GM23338 (cell line): ENCODE measurements around the gene CD2. TPM values are rescaled to one million over a fixed set of nuclear protein-coding genes. Genes with fewer than 3 reads are reported as not detected.

Experiments
- ATAC-seq: fragments of 200-7000 bp; cut with Tn5 transposase; 3 replicates; pipeline ENCODE4 v1.9.1; 2020
- DNase-seq: peaks from one replicate; pipeline ENCODE4 v3.0.0-alpha.2; 2015; ENCODE audit warnings: low spot score
- H2AFZ ChIP-seq: fragments of 200-600 bp; sonication (generic); 2 replicates; pipeline ENCODE4 v1.8.0; 2016; ENCODE audit warnings: antibody characterized with exemption, mild to moderate bottlenecking, moderate library complexity
- H3F3A ChIP-seq: fragments of 200-600 bp; sonication (generic); replicated peaks from 2 replicates; pipeline ENCODE4 v1.8.0; 2017; ENCODE audit warnings: antibody characterized with exemption, mixed run types, low read depth
- H3K27ac ChIP-seq: fragments of 200-600 bp; sonication (generic); 2 replicates; pipeline ENCODE4 v1.6.1; 2016; ENCODE audit warnings: low read depth
- H3K27me3 ChIP-seq: fragments of 200-600 bp; sonication (generic); 2 replicates; pipeline ENCODE4 v1.8.0; 2016; ENCODE audit warnings: mild to moderate bottlenecking, mixed run types, moderate library complexity; ENCODE audit not compliant: insufficient read depth
- H3K36me3 ChIP-seq: fragments of 200-600 bp; sonication (generic); 2 replicates; pipeline ENCODE4 v1.8.0; 2016; ENCODE audit warnings: mild to moderate bottlenecking; ENCODE audit not compliant: insufficient read depth
- H3K4me1 ChIP-seq: fragments of 200-600 bp; sonication (generic); 2 replicates; pipeline ENCODE4 v1.8.0; 2016; ENCODE audit warnings: mild to moderate bottlenecking, moderate library complexity; ENCODE audit not compliant: insufficient read depth
- H3K4me2 ChIP-seq: fragments of 200-600 bp; sonication (generic); 2 replicates; pipeline ENCODE4 v1.7.1; 2017; ENCODE audit warnings: mixed run types
- H3K4me3 ChIP-seq: fragments of 200-600 bp; sonication (generic); 2 replicates; pipeline ENCODE4 v1.6.1; 2016; ENCODE audit warnings: mixed run types
- H3K79me2 ChIP-seq: fragments of 200-600 bp; sonication (generic); replicated peaks from 2 replicates; pipeline ENCODE4 v1.8.0; 2017; ENCODE audit warnings: mild to moderate bottlenecking; ENCODE audit not compliant: insufficient read depth
- H3K9me2 ChIP-seq: fragments of 200-600 bp; sonication (generic); 2 replicates; pipeline ENCODE4 v1.8.0; 2017; ENCODE audit not compliant: insufficient read depth
- H4K20me1 ChIP-seq: fragments of 200-600 bp; sonication (generic); replicated peaks from 2 replicates; pipeline ENCODE4 v1.8.0; 2017; ENCODE audit warnings: mild to moderate bottlenecking; ENCODE audit not compliant: insufficient read depth
- H3K27ac Mint-ChIP-seq: 2 replicates; pipeline ENCODE4 v1.8.0; 2020; ENCODE audit warnings: inconsistent platforms, mild to moderate bottlenecking, moderate library complexity, mixed read lengths
- H3K27me3 Mint-ChIP-seq: 3 replicates; pipeline ENCODE4 v1.8.0; 2022; ENCODE audit warnings: low read depth, mild to moderate bottlenecking, moderate library complexity, mixed read lengths, inconsistent platforms; ENCODE audit not compliant: insufficient read depth, poor library complexity
- H3K36me3 Mint-ChIP-seq: 3 replicates; pipeline ENCODE4 v1.8.0; 2021; ENCODE audit warnings: low read depth, mild to moderate bottlenecking, inconsistent platforms, moderate library complexity, mixed read lengths
- H3K4me1 Mint-ChIP-seq: 3 replicates; pipeline ENCODE4 v1.8.0; 2020; ENCODE audit warnings: mild to moderate bottlenecking, inconsistent platforms, mixed read lengths
- H3K4me3 Mint-ChIP-seq: 3 replicates; pipeline ENCODE4 v1.8.0; 2021; ENCODE audit warnings: moderate library complexity, mild to moderate bottlenecking, inconsistent platforms, mixed read lengths
- H3K9me3 Mint-ChIP-seq: 3 replicates; pipeline ENCODE4 v1.8.0; 2020; ENCODE audit warnings: moderate library complexity, mild to moderate bottlenecking, inconsistent platforms, mixed read lengths
- EZH2phosphoT487 ChIP-seq: fragments of 200-600 bp; sonication (generic); IDR thresholded peaks from one replicate; pipeline ENCODE4 v1.8.1; 2018; ENCODE audit warnings: antibody characterized with exemption; ENCODE audit not compliant: unreplicated experiment
- JUNB ChIP-seq: IDR thresholded peaks from one replicate; pipeline ENCODE4 v1.6.1; 2016; ENCODE audit warnings: antibody characterized with exemption; ENCODE audit not compliant: unreplicated experiment
- NANOG ChIP-seq: IDR thresholded peaks from 2 replicates; pipeline ENCODE4 v1.6.1; 2016; ENCODE audit warnings: antibody characterized with exemption, borderline replicate concordance
- ZNF114 ChIP-seq: fragments of 250-450 bp; sonication (Bioruptor Pico); IDR thresholded peaks from 2 replicates; pipeline ENCODE4 v1.5.0; 2020; ENCODE audit warnings: mild to moderate bottlenecking, moderate library complexity
- ZNF331 ChIP-seq: fragments of 250-450 bp; sonication (Bioruptor Pico); IDR thresholded peaks from 2 replicates; pipeline ENCODE4 v1.5.0; 2020; ENCODE audit warnings: low read depth, mild to moderate bottlenecking, moderate library complexity
- polyA plus RNA-seq: library from polyadenylated mRNA; unstranded; fragments of >200 nt; fragmentation: Nextera tagmentation; extraction: Ambion mirVana; gene quantifications from 2 replicates; pipeline ENCODE4 v1.2.1, GENCODE V29; 2016
- total RNA-seq: library from RNA; depleted of rRNA; stranded (reverse); fragments of >200 nt; shearing (Covaris generic); gene quantifications from 2 replicates; pipeline ENCODE4 v1.2.3, GENCODE V29; 2014
- TF ChIP-seq, protein P1 (sequence below): IDR thresholded peaks from 2 replicates; pipeline ENCODE4 v1.6.1; 2016; ENCODE audit warnings: antibody characterized with exemption
- TF ChIP-seq, protein P2 (sequence below), 2 experiments: fragments of 200-600 bp in 1 of 2; sonication (generic) in 1 of 2; conservative IDR thresholded peaks; 2 replicates each; pipeline versions ENCODE4 v1.5.1 to v1.6.1; 2016 to 2017; ENCODE audit warnings: antibody characterized with exemption in 2 of 2, low read depth in 2 of 2, mild to moderate bottlenecking in 2 of 2, moderate library complexity in 1 of 2

Gene CD2
- total and polyA plus RNA-seq, 2 experiments from 2014 or later, result not detected

DNA sequence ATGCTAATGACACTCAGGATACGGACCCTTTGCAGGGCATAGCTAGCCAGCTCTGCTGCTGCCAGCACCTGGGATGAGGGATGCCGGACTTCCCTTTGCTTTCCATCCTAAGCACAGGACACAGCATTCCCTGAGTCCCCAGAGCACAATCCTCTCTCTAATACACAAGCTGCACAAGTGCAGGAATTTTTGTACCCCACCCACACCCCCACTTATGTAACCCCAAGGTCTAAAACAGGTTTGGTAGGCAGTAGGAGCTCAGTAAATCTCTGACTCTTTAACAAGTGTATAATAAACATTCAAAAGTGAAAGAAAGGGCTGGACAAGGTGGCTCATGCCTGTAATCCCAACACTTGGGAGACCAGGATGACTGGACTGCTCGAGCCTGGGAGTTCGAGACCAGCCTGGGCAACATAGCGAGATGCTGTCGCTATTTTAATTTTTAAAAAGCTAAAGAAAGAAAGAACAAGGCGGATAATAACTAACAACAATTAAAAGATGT is 44.5 kb upstream of the CD2 start (continued):
- TF ChIP-seq JUNB (no peak), NANOG (no peak), ZNF331 (CRISPR knock-in tag) (no peak), ZNF114 (no peak)
- TF ChIP-seq, protein P1, sequence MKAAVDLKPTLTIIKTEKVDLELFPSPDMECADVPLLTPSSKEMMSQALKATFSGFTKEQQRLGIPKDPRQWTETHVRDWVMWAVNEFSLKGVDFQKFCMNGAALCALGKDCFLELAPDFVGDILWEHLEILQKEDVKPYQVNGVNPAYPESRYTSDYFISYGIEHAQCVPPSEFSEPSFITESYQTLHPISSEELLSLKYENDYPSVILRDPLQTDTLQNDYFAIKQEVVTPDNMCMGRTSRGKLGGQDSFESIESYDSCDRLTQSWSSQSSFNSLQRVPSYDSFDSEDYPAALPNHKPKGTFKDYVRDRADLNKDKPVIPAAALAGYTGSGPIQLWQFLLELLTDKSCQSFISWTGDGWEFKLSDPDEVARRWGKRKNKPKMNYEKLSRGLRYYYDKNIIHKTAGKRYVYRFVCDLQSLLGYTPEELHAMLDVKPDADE, result no peak

DNA sequence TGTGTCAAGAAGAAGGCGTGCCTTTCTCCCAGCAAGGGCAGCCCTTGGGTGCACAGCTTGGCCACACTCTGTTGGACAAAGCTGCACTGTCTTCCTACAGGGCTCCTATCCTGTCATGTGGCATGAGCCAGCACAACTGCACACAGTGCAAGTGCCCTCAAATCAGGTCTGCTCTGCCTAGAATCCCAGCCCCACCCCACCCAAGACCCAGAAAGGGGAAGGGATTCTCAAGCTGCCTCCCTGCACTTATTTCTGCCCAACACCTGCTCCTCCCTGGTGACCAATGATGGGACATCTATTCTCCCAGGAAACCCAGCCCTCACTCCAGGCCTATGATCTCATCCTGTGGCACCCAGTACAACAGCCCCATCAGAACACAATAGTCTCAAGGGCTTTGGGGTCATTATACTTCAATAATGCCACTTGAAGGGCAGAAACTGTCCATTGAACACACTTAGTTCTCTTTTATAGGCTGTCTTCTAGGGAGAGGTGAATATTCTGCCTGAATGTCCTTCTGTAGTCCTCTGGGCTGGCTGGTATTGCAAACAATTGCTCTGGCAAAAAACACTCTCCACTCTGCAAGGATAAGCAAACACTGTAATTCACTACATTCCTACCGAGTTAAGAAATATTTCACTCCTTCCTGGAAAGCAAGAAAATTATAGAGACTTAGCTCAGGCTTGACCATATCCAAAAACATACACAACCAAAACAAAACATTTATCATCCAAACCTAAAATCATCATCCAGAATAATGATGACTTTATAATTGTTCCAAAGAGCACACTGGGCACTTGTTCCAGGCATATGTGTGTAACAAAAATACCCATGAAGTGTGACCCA is 43.6 kb upstream of the CD2 start:
- no peak for DNase-seq
- H3K36me3 ChIP-seq, result 0 out of 2 replicates have a peak, but pooled peaks cover under 1% of the 10 kb centered on the region

DNA sequence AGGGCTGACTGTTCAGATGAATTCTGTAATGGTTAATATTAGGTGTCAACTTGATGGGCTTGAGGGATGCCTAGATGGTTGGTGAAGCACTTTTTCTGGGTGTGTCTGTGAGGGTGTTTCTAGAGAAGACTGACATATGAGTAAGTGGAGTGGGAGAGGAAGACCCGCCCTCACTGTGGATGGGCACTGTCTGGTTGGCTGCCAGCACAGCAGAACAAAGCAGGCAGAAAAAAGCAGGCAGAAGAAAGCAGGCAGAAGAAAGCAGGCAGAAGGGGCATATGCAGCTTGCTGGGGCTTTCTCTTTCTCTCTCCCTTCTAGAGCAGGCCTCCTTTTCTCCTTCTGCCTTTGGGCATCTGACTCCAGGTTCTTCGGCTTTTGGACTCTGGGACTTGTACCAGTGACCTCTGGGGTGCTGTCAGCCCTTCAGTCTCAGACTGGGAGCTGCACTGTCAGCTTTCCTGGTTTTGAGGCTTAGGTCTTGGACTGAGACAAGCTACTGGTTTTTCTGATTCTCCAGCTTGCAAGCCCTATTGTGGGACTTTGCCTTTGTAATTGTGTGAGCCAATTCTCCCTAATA is 42.9 kb upstream of the CD2 start:
- Mint-ChIP-seq H3K27ac (peak overlapping the region; percentile 42), H3K27me3 (peaks cover 6% of the 10 kb centered on the region), H3K36me3 (peaks cover 16% of the 10 kb centered on the region), H3K4me3 (no peak overlapping the region), H3K4me1 (peaks cover 41% of the 10 kb centered on the region), H3K9me3 (peaks cover 21% of the 10 kb centered on the region)
- Histone ChIP-seq H3K9me2 (peaks cover 7% of the 10 kb centered on the region; the same call in 1 of the 2 replicates), H3K27ac (no peak overlapping the region), H3K4me1 (peaks cover 28% of the 10 kb centered on the region), H3K27me3 (no peaks in the 10 kb centered on the region), H3K36me3 (0 out of 2 replicates have a peak, but pooled peaks cover 2% of the 10 kb centered on the region), H3K4me3 (no peak overlapping the region), H3K79me2 (no peaks in the 10 kb centered on the region), H3F3A (peaks cover 11% of the 10 kb centered on the region), H2AFZ (0 out of 2 replicates have a peak overlapping the region, but pooled peaks have one; percentile 83), H3K4me2 (peak overlapping the region; percentile 73; the same call in 1 of the 2 replicates), H4K20me1 (no peaks in the 10 kb centered on the region)
- peak; percentile 16 for DNase-seq
- ATAC-seq, result peak; percentile 85
- TF ChIP-seq, protein P1, result no peak
- TF ChIP-seq, protein P2, sequence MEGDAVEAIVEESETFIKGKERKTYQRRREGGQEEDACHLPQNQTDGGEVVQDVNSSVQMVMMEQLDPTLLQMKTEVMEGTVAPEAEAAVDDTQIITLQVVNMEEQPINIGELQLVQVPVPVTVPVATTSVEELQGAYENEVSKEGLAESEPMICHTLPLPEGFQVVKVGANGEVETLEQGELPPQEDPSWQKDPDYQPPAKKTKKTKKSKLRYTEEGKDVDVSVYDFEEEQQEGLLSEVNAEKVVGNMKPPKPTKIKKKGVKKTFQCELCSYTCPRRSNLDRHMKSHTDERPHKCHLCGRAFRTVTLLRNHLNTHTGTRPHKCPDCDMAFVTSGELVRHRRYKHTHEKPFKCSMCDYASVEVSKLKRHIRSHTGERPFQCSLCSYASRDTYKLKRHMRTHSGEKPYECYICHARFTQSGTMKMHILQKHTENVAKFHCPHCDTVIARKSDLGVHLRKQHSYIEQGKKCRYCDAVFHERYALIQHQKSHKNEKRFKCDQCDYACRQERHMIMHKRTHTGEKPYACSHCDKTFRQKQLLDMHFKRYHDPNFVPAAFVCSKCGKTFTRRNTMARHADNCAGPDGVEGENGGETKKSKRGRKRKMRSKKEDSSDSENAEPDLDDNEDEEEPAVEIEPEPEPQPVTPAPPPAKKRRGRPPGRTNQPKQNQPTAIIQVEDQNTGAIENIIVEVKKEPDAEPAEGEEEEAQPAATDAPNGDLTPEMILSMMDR (conservative IDR thresholded peaks at IDR 0.05; ENCODE audit: low read depth in 2 of 2), result no peak

More for the DNA sequence above, 43.6 kb upstream of the CD2 start:
- no peak for ATAC-seq
- Histone ChIP-seq H3F3A (peaks cover 11% of the 10 kb centered on the region), H2AFZ (no peak overlapping the region), H3K4me1 (peaks cover 28% of the 10 kb centered on the region), H3K4me3 (no peak overlapping the region), H3K27me3 (no peaks in the 10 kb centered on the region), H3K79me2 (no peaks in the 10 kb centered on the region), H4K20me1 (no peaks in the 10 kb centered on the region), H3K4me2 (no peak overlapping the region), H3K9me2 (peaks cover 7% of the 10 kb centered on the region; the same call in 1 of the 2 replicates), H3K27ac (no peak overlapping the region)
- peaks cover 6% of the 10 kb centered on the region for H3K27me3 Mint-ChIP-seq
- TF ChIP-seq EZH2phosphoT487, result no peak
- no peak overlapping the region for H3K4me3 Mint-ChIP-seq
- peaks cover 19% of the 10 kb centered on the region for H3K36me3 Mint-ChIP-seq
- peak overlapping the region; percentile 84; the same call in 1 of the 2 replicates for H3K27ac Mint-ChIP-seq
- H3K4me1 Mint-ChIP-seq, result peaks cover 41% of the 10 kb centered on the region
- H3K9me3 Mint-ChIP-seq, result peaks cover 20% of the 10 kb centered on the region
